ENCODE results near the gene IGDCC3. TPM values are rescaled to one million over a fixed set of nuclear protein-coding genes. Genes with fewer than 3 reads are reported as not detected.

IGDCC3 gene
- total RNA-seq, 4 donors from 2014 or later, result not detected

- no peak overlapping the region for H3K27ac ChIP-seq
- DNase-seq, result no peak
- no peaks in the 10 kb centered on the region for H3K9me3 ChIP-seq
- in situ Hi-C loops (cut with MboI; ENCODE audit: low sequenced_read_pairs in 4 of 4), result no loop called here
- no peaks in the 10 kb centered on the region for H3K36me3 ChIP-seq
- intact Hi-C loops (cut with DNase I; ENCODE audit: low total_unique reads), result no loop called here
- H3K27me3 ChIP-seq, result peaks cover 8 to 29% (median 22%) of the 10 kb centered on the region in 3 donors
- peak overlapping the region; percentile 58 to 72 (median 64) for H3K4me3 ChIP-seq
- peaks cover 8 to 15% of the 10 kb centered on the region in 2 donors for H3K4me1 ChIP-seq
- peak; percentile 36 to 61 for ATAC-seq
- TF ChIP-seq POLR2A (IDR thresholded peaks at IDR 0.05), result no peak
- TF ChIP-seq, protein P1, sequence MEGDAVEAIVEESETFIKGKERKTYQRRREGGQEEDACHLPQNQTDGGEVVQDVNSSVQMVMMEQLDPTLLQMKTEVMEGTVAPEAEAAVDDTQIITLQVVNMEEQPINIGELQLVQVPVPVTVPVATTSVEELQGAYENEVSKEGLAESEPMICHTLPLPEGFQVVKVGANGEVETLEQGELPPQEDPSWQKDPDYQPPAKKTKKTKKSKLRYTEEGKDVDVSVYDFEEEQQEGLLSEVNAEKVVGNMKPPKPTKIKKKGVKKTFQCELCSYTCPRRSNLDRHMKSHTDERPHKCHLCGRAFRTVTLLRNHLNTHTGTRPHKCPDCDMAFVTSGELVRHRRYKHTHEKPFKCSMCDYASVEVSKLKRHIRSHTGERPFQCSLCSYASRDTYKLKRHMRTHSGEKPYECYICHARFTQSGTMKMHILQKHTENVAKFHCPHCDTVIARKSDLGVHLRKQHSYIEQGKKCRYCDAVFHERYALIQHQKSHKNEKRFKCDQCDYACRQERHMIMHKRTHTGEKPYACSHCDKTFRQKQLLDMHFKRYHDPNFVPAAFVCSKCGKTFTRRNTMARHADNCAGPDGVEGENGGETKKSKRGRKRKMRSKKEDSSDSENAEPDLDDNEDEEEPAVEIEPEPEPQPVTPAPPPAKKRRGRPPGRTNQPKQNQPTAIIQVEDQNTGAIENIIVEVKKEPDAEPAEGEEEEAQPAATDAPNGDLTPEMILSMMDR (IDR thresholded peaks at IDR 0.05 in 4 of 5, conservative IDR thresholded peaks at IDR 0.05 in 1 of 5), result no peak
Measured at GRCh38 chr15:65377105-65377975, 462 bp downstream of the IGDCC3 start.

DNA sequence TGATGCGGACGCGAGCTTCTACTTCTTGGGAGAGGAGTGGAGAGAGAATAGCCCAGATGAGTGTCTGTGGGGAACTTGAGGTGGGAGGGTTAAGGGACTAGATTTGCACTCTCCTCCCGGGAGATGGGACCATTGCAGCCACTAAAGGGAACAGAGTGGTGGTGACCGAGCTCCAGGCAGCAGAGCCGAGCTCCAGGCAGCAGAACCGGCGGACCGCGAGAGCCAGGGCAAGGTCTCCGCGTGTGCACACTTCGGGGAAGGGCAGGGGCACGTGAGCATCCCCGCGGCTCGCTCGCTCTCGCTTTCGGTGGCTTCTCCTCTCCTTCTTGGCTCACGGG lies 1.1 kb downstream of the IGDCC3 start:
- intact Hi-C loops (cut with DNase I; ENCODE audit: low total_unique reads) (no loop called here), in situ Hi-C loops (cut with MboI; ENCODE audit: low sequenced_read_pairs in 4 of 4) (no loop called here)
- H3K4me3 ChIP-seq, result peak overlapping the region; percentile 58 to 72 (median 64)

GRCh38 chr15:65375871-65376607 lies 1.8 kb downstream of the IGDCC3 start:
- TF ChIP-seq, protein P1 (IDR thresholded peaks at IDR 0.05 in 4 of 5, conservative IDR thresholded peaks at IDR 0.05 in 1 of 5), result no peak
- TF ChIP-seq POLR2A (IDR thresholded peaks at IDR 0.05), result no peak
- Histone ChIP-seq H3K4me1 (peaks cover 8 to 15% of the 10 kb centered on the region in 2 donors), H3K4me3 (no peak overlapping the region), H3K27ac (no peak overlapping the region), H3K9me3 (no peaks in the 10 kb centered on the region), H3K36me3 (no peaks in the 10 kb centered on the region), H3K27me3 (peaks cover 8 to 29% (median 22%) of the 10 kb centered on the region in 3 donors)
- no peak for ATAC-seq
- no peak for DNase-seq
- intact Hi-C loops (cut with DNase I; ENCODE audit: low total_unique reads), result no loop called here
- in situ Hi-C loops (cut with MboI; ENCODE audit: low sequenced_read_pairs in 4 of 4), result no loop called here

More for the DNA sequence above, 1.1 kb downstream of the IGDCC3 start:
- no peak overlapping the region for H3K27ac ChIP-seq
- peaks cover 8 to 29% (median 22%) of the 10 kb centered on the region in 3 donors for H3K27me3 ChIP-seq
- peaks cover 8 to 15% of the 10 kb centered on the region in 2 donors for H3K4me1 ChIP-seq
- H3K36me3 ChIP-seq, result no peaks in the 10 kb centered on the region
- ATAC-seq, result peak; percentile 22 to 27
- H3K9me3 ChIP-seq, result no peaks in the 10 kb centered on the region
- no peak for DNase-seq
- TF ChIP-seq POLR2A (IDR thresholded peaks at IDR 0.05), result no peak
- TF ChIP-seq, protein P1 (IDR thresholded peaks at IDR 0.05 in 4 of 5, conservative IDR thresholded peaks at IDR 0.05 in 1 of 5), result no peak

DNA sequence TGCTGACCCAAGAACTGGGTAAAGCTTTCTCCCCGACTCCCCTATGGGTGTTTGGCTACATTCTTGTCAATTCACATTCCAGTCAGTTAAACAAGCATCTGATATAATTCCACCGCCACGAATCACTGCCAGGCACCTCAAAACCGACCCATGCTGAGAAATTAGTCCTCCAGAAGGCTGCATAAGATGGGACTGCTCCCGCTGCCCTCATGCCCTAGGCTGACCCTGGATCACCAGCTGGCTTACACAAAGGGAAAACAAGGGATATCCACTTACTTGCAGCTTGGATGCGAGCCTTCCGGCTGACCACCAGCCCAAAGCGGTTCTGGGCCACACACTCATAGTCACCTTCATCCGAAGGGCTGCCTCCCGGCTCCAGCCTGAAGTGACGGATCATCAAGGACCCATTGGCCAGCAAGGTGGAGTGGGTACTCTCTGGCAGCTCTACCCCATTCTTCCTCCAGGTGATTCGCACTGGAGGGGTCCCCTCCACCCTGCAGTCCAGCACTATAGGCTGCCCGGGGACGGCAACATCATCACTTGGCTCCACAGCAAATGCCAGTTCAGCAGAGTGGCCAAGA lies 2.9 kb downstream of the IGDCC3 start:
- Histone ChIP-seq H3K36me3 (no peaks in the 10 kb centered on the region), H3K4me1 (peaks cover 8 to 15% of the 10 kb centered on the region in 2 donors), H3K4me3 (no peak overlapping the region), H3K27ac (no peak overlapping the region), H3K9me3 (no peaks in the 10 kb centered on the region), H3K27me3 (peaks cover 8 to 29% (median 22%) of the 10 kb centered on the region in 3 donors)
- intact Hi-C loops (cut with DNase I; ENCODE audit: low total_unique reads) (no loop called here), in situ Hi-C loops (cut with MboI; ENCODE audit: low sequenced_read_pairs in 4 of 4) (loop anchor here in 1 of 4 donors (5.0 kb wide), 1 partner anchor 38 kb away; no protein-coding TSS in a partner anchor)
- DNase-seq (no peak), ATAC-seq (no peak)
- no peak for TF ChIP-seq POLR2A (IDR thresholded peaks at IDR 0.05)
- TF ChIP-seq, protein P1 (IDR thresholded peaks at IDR 0.05 in 4 of 5, conservative IDR thresholded peaks at IDR 0.05 in 1 of 5), result no peak

All from gastrocnemius medialis (tissue), 4 donors.